Measurements from ENCODE around the gene CFAP61. TPM values are rescaled to one million over a fixed set of nuclear protein-coding genes. Genes with fewer than 3 reads are reported as not detected.

CFAP61 gene
- total RNA-seq, 1 experiment from 2014 or later, result 1.3 TPM

- DNase-seq (ENCODE audit: low read depth), result no peak
Measured at GRCh38 chr20:20364593-20365479, 312.5 kb downstream of the CFAP61 start.

GRCh38 chr20:20365480-20366161 lies 313.3 kb downstream of the CFAP61 start:
- DNase-seq (ENCODE audit: low read depth), result no peak

- no peak for DNase-seq (ENCODE audit: low read depth)
Measured at GRCh38 chr20:20366551-20366875, 314.2 kb downstream of the CFAP61 start.

- DNase-seq (ENCODE audit: low read depth), result peak; percentile 15
Measured at GRCh38 chr20:20366876-20367574, 314.7 kb downstream of the CFAP61 start.

GRCh38 chr20:20367575-20368417 lies 315.5 kb downstream of the CFAP61 start, which contains the start of gene INSM1:
Gene INSM1, plus strand, starts transcription at chr20:20368104. Its CDS starts 164 bp downstream, at chr20:20368268.
- no peak for DNase-seq (ENCODE audit: low read depth)

GRCh38 chr20:20368418-20369249 lies 316.3 kb downstream of the CFAP61 start:
- no peak for DNase-seq (ENCODE audit: low read depth)

- DNase-seq (ENCODE audit: low read depth), result peak; percentile 44
Measured at GRCh38 chr20:20369250-20370093, 317.1 kb downstream of the CFAP61 start.

GRCh38 chr20:20370094-20370575 lies 317.8 kb downstream of the CFAP61 start:
- peak; percentile 17 for DNase-seq (ENCODE audit: low read depth)

GRCh38 chr20:20371083-20371482 lies 318.8 kb downstream of the CFAP61 start:
- DNase-seq (ENCODE audit: low read depth), result no peak

GRCh38 chr20:20371681-20372080 lies 319.3 kb downstream of the CFAP61 start:
- DNase-seq (ENCODE audit: low read depth), result no peak

- peak; percentile 82 for DNase-seq (ENCODE audit: low read depth)
Measured at GRCh38 chr20:20373091-20373571, 320.8 kb downstream of the CFAP61 start.

GRCh38 chr20:20375862-20376261 lies 323.5 kb downstream of the CFAP61 start:
- DNase-seq (ENCODE audit: low read depth), result no peak

GRCh38 chr20:20386192-20386591 lies 333.9 kb downstream of the CFAP61 start:
- DNase-seq (ENCODE audit: low read depth), result no peak

- DNase-seq (ENCODE audit: low read depth), result no peak
Measured at GRCh38 chr20:20390393-20390792, 338.1 kb downstream of the CFAP61 start.

- no peak for DNase-seq (ENCODE audit: low read depth)
Measured at GRCh38 chr20:20391115-20391514, 338.8 kb downstream of the CFAP61 start.

GRCh38 chr20:20391766-20392165 lies 339.4 kb downstream of the CFAP61 start:
- no peak for DNase-seq (ENCODE audit: low read depth)

- DNase-seq (ENCODE audit: low read depth), result no peak
Measured at GRCh38 chr20:20393207-20394120, 341.1 kb downstream of the CFAP61 start.

GRCh38 chr20:20395087-20395486 lies 342.8 kb downstream of the CFAP61 start:
- DNase-seq (ENCODE audit: low read depth), result no peak
